ENCODE measurements around the gene TCF21.

TCF21 gene

GRCh38 chr6:133888929-133889556 lies at the start of gene TCF21:
TSS of gene TCF21 (plus strand) at chr6:133889113. CDS start at chr6:133889398, 285 bp downstream.
- H3K4me3 ChIP-seq (ENCODE audit: low read depth, low read length) = no peak within 1 kb of the TSS
- TF ChIP-seq CTCF (IDR thresholded peaks at IDR 0.05; ENCODE audit: insufficient read depth, low read depth, low read length, missing control alignments) = no peak
- DNase-seq (ENCODE audit: low read depth) = no peak

GRCh38 chr6:133841176-133841575 lies 47.7 kb upstream of the TCF21 start:
- H3K4me3 ChIP-seq (ENCODE audit: low read depth, low read length) = no peak overlapping the region
- no peak for TF ChIP-seq CTCF (IDR thresholded peaks at IDR 0.05; ENCODE audit: insufficient read depth, low read depth, low read length, missing control alignments)
- DNase-seq (ENCODE audit: low read depth) = no peak

GRCh38 chr6:133843098-133843497 lies 45.8 kb upstream of the TCF21 start:
- DNase-seq (ENCODE audit: low read depth) = no peak
- no peak for TF ChIP-seq CTCF (IDR thresholded peaks at IDR 0.05; ENCODE audit: insufficient read depth, low read depth, low read length, missing control alignments)
- no peak overlapping the region for H3K4me3 ChIP-seq (ENCODE audit: low read depth, low read length)

GRCh38 chr6:133844709-133845108 lies 44.2 kb upstream of the TCF21 start:
- no peak for DNase-seq (ENCODE audit: low read depth)
- no peak overlapping the region for H3K4me3 ChIP-seq (ENCODE audit: low read depth, low read length)
- no peak for TF ChIP-seq CTCF (IDR thresholded peaks at IDR 0.05; ENCODE audit: insufficient read depth, low read depth, low read length, missing control alignments)

- no peak for TF ChIP-seq CTCF (IDR thresholded peaks at IDR 0.05; ENCODE audit: insufficient read depth, low read depth, low read length, missing control alignments)
- no peak overlapping the region for H3K4me3 ChIP-seq (ENCODE audit: low read depth, low read length)
- DNase-seq (ENCODE audit: low read depth) = no peak
Measured at GRCh38 chr6:133854041-133854363, 34.9 kb upstream of the TCF21 start.

- no peak overlapping the region for H3K4me3 ChIP-seq (ENCODE audit: low read depth, low read length)
- DNase-seq (ENCODE audit: low read depth) = peak; percentile 6
- no peak for TF ChIP-seq CTCF (IDR thresholded peaks at IDR 0.05; ENCODE audit: insufficient read depth, low read depth, low read length, missing control alignments)
Measured at GRCh38 chr6:133854364-133855275, 34.3 kb upstream of the TCF21 start.
